ENCODE measurements around the gene CITED1.
A peak's percentile ranks its signal among the peaks of the same experiment; 100 is the strongest.

The CITED1 gene

DNA sequence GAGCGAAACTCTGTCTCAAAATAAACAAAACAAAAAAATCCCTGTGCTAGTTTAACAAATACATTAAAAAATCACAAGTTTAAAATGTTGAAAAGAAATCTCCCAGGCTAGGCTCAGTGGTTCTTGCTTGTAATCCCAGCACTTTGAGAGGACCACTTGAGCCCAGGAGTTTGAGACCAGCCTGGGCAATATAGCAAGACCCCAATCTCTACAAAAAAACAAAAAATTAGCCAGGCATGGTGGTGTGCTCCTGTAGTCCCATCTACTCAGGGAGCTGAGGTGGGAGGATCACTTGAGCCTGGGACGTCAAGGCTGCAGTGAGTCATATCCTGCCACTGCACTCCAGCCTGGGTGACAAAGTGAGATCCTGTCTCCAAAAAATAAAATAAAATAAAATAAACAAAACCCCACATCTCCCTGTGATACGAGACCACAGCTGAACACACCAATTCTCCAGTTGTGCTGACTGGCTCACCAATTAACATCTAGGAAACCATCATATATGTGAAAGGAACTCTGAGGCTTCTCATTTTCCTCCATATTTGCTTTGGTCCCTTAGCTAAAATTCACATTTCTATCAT lies 36.0 kb downstream of the CITED1 start:
- no peak for FAIRE-seq

DNA sequence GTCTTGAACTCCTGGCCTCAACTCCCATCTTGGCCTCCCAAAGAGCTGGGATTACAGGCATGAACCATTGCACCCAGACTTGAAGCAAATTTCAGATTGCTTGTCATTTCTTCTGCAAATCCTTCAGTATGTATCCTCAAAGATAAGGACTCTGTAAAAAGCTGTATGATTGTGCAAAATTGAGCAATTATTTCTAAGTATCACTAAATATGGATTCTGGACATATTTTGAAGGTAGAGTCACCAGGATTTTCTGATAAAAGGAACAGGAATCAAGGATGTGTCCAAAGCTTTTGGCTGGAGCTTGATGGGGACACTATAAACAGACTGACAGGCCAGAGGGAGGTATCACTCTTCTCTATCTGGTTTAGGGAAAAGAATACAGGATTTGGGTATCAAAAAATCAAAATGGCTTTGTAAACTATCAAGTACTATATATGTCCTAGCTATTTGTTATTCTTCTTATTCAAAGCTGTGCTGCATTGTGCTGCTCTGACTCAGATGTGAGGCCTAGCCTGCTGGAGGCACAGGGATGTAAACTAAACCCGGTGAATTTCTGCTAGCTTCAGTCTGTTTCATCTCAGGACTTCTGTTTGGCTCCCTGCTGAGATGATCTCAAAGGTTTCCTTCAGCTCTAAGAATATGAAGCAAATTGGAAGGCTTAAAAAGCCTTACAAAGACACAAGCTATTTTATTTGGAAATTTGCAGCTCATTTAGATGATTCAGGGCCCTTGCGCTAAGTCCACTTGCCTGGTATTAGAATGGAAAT lies 36.9 kb downstream of the CITED1 start:
- peak; percentile 47 for FAIRE-seq

DNA sequence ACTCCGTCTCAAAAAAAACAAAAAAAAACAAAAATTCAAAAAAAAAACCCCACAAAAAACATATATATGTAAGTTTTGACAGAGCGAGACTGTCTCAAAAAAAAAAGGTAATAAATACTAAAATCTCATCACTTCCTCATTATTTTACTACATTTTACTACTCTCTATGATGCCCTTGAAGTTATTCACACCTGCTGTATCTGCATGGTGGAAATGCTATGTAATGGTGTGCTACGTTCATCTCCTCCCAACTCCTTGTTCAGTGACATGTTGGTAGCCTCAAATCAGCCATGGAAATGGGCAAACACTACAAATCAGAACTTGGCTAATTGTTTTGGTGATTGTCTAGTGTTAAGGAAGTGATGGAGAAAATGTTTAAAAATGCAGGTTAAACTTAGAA lies 40.5 kb downstream of the CITED1 start:
- FAIRE-seq = no peak

DNA sequence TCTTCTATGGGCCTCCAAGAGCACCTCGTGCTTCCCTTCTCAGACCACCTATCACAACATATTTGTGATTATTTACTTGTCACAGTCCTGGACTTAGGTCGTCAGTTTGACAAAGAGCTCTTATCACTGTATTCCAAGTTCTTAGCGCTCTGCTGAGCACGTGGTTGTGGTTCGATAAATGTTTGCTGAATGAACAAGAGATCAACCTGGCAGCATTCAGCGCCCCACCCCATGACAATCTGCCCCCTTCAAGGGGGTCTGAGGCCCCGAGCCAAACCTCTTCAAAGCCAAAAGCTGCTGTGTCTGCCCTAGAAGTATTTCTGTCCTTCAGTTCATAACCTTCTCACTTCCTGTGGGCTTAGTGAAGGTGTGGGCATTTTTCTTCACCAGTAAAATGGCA lies 43.6 kb downstream of the CITED1 start:
- FAIRE-seq = no peak

- FAIRE-seq = no peak
Observed at GRCh38 chrX:72260448-72260847, 45.3 kb downstream of the CITED1 start.

- no peak for FAIRE-seq
Observed at GRCh38 chrX:72258174-72258573, 47.5 kb downstream of the CITED1 start.

- FAIRE-seq = no peak
Observed at GRCh38 chrX:72255864-72256263, 49.9 kb downstream of the CITED1 start.

DNA sequence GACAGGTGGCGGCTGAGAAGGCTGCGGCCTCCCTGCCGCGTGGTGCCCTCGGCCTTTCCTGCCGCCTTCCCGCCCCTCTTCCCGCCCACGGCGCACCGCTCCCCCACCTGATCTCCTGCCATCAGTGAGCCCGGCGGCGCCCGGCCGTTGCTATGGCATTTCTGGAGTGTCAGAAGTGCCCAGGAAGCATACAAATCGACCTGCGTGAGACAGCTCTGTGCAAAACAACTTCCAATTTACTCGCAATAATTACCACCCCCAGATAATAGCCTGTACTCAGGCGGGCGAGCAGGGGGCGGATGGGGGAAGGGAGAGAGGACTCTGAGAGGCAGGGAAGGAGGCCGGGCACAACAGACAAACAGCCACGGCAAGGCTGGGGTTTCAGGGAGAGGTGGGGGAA lies 50.3 kb downstream of the CITED1 start:
- FAIRE-seq = no peak

- FAIRE-seq = no peak
Observed at GRCh38 chrX:72254816-72255215, 50.9 kb downstream of the CITED1 start.

DNA sequence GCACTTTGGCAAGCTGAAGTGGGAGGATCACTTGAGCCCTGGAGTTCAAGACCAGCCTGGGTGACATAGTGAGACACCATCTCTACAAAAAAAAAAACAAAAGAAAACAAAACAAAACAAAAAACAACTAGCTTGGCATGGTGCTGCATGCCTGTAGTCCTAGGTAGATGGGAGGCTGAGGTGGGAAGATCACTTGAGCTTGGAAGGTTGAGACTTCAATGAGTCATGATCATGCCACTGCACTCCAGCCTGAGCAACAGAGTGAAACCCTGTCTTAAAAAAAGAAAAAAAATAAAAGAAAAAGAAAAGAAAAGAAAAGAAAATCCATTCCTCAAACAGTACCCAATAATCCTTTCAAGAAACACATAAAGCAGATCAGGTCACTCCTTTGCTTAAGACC lies 52.0 kb downstream of the CITED1 start:
- no peak for FAIRE-seq

All from TTC549 (cell line).